GM19025 (cell line): ENCODE results near the gene PDE10A.
A peak's percentile ranks its signal among the peaks of the same experiment; 100 is the strongest.

Source experiments
- ATAC-seq: cut with Tn5 transposase; IDR thresholded peaks from one replicate; pipeline ENCODE4 v1.9.1; 2021; ENCODE audit warnings: mild to moderate bottlenecking, low read depth, moderate library complexity; ENCODE audit not compliant: unreplicated experiment

PDE10A gene

DNA sequence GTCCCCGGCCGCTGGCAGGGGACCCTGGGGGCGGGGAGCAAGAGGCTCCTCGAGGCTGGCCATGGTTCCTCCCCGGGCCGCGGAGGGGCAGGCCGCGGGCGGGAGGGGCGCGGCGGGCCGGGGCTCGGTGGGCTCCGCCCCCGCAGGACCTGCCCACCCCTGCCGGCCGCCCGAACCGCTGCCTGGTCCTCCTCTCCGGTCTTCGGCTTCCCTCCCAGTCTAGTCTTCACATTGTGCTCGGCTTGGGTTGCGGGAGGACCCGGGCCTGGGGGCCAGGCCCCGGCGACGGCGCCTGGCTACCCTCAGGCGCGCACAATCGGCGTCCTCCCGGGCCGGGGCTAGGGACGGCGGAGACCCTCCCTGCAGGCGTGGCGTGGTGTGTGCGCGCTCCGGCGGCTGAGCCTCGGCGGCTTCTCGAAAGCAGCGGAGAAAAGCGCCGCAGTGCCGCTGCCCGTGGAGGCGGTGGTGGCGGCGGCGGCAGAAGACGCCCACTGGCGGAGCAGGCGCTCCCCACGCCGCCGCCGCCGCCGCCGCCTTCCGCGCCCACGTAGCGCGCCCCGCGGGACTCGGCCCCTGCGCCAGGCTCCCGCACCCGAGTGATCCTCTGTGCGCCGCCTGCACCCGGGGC is at the start of gene PDE10A:
Gene PDE10A, minus strand, starts transcription at position 493 of the 628 bp plus-strand sequence. Its CDS starts 430 bp downstream, at position 63.
- no peak for ATAC-seq

DNA sequence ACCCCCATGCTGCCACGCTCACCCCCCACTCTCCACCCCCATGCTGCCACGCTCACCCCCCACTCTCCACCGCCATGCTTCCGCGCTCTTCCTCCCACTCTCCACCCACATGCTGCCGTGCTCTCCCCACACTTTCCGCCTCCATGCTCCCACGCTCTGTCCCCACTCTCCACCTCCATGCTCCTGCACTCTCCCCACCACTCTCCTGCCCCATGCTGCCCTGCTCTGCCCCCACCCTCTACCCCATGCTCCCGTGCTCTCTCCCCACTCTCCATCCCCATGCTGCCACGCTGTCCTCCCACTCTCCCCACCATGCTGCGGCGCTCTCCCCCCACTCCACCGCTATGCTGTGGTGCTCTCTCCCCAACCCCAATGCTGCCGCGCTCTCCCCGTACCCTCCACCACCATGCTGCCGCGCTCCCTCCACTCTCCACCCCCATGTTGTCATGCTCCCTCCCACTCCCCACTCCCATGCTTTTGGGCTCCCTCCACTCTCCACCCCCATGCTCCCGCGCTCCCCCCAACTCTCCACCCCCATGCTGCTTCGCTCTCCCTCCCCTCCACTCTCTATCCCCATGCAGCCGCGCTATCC is 46.0 kb upstream of the PDE10A start:
- no peak for ATAC-seq

DNA sequence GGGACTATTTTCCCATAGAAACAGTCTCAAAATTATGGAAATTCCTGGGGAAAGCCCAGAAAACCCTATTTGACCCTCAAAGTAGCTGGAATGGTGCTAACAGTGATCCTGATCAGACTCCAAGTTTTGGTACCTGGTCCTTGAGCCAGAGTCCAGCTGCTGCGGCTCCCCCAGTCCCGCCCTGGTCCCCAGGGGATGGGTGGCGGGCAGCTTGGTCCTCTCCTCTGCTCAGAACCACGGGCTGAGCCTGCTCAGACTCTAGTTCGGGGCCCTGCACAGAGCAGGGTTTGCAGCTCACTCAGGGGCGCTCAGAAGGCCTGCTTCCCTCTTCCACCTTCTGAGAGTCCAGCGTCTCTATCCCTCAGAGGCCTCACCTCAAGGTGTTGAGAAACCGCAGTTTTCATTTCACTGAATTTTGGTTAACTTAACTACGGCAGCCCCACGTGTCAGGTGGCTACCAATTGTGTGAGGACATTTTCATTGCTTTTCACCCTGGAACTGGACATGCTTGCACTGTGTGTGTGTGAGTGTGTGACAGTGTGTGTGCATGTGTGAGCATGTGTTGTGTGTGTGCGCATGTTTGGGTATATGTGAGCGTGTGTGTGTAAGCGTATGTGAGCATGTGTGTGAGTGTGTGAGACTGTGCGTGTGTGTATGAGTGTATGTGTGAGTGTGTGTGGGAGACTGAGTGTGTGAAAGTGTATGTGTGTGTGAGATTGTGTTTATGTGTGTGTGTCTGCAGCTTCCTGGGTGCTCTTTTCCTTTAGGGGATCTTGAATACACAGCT is 44.2 kb upstream of the PDE10A start:
- no peak for ATAC-seq

DNA sequence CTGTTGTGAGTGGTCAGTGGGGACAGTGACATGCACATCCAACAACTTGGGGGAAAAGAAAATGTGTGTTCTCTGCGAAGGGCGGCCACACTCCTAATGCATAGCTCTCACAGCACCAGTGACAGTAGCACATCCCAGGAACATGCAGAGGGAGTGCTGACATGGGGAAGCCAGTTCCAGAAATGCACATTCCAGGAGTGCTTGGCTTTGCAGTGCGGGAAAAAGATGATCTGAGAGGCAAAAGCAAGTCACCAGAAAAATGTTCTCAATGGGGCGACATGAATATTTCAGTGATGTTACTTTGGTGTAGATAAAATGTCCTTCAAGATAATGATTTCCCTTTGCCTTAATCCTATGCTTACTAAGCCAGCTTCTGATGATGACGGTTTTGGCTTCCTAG is 42.9 kb upstream of the PDE10A start:
- no peak for ATAC-seq

DNA sequence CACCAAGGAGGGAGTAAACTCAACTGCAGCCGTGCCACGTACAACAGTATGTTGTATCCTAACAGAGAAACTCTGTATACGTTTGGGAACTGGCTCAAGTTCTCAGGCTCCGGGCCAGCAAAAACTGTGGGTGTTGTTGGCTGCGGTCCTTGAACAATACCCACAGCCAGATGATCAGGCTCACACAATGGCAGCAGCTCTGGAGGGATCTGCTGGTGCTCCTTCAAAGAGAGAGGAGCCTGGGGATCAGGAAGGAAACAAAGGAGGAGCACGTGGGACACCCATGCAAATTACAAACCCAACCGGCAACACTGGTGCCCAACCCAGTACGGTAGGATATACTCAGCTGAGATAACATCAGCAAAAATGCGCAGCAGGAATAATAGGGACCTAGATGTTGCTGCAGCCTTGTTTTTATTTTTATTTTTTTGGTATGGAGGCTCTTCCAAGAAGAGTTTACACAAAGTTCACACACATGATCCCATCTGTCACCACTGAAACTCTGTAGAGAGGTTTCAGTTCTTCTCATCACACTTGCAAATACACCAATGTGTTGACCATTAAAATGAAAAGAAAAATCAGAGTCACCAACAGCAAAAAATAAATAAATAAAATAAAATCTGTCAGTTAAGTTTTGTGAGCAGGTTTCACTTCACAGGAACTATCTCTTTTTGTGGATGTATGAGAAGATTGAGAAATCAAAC is 41.2 kb upstream of the PDE10A start:
- ATAC-seq, result no peak

DNA sequence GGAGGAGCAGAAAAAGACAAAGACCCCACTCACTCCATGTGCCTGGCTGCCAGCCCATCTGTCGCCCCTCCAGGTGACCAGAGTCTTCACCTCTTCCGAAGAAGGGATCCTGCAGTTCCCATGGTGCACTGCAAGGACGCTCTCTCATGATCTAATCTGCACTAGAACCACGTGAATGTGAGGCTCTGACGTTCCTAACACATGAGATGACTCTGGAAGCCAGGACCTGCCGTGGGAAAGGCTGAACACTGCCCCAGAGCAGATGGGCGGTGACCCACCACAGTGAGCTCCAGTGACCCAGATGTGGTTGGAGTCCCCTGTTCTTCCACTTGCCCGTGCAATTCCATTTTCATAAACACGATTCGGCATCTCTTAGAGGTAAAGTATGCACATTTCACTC is 39.6 kb upstream of the PDE10A start:
- ATAC-seq, result no peak

DNA sequence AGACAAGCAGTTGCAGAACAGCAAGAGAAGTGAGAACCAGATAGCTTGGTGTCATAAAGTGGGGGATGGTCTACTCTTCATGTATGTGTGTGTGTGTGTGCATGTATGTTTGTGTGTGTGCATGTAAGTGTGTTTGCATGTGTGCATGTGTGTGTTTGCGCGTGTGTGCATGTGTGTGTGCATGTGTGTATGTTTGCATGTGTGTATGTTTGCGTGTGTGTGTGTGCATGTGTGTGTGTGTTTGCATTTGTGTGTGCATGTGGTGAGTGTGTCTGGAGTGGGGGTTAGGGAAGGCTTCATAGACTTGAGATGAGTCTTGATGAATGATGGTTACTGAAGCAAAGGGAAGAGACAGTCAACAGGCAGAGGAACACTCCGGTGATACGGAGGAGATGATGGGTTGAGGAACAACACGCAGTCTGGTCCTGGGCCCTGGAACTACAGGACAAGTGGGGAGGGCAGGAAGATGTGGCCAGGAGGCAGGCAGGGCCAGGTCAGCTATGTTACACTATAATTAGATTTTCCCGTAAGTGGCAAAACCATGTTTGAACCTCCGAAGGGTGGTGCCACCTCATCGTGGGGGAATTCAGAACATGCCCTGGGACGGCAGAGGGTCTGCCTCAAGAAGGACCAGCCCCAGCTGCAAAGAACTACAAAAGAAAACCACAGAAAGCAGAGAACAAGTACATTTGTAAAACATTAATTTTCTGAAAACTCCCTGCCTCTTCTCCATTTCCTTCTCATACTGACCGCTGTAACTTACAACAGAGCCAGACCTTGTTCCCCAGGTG is 38.7 kb upstream of the PDE10A start:
- ATAC-seq, result peak; percentile 65

DNA sequence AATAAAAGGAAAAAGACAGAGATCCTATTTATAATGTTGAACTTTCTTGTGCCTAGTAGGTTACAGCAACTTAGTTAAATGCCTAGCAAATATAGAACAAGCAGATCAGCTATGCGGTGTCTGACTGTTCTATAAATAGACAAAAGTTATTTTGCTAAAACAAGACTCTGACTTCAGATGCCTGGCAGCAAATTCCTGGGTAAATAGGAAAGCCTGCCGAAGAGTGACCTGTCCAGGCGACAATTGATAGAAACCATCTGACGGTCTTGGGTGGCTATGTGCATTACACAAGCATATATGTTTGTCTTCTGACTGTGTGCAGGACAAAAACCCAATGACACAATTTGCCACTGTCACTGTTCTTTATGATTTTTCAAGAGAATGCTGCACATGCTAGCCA is 38.0 kb upstream of the PDE10A start:
- ATAC-seq, result no peak

DNA sequence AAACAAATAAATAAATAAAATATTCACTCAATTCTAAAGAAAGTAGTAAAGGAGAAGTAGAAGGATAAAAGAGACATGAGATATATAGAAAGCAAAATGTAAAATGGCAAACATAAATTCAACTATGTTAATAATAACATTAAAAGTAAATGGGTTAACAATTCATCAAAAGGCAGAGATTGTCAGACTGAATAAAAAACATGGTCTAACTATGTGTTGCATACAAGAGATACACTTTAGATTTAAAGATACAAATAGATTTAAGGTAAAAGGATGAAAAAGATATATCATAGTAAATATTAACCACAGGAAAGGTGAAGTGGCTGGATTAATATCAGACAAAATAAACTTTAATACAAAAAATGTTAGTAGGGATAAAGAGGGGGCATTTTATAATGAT is 35.8 kb upstream of the PDE10A start:
- ATAC-seq, result no peak

DNA sequence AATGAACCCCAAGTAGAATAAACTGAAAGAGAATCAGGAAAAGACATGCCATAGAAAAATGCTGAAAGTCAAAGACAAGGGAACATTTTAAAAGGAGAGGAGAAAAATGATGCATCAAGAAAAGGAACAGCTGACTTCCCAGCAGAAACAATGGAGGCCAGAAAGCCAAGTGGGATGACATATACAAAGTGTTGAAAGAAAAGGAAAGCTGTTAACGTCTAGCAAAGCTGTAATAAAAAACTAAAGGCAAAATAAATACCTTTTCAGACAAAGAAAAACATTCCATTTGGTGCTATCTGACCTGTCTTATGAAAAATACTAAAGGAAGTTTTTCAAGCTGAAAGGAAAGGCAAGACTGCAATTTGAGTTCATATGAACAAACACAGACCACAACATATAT is 34.1 kb upstream of the PDE10A start:
- no peak for ATAC-seq

DNA sequence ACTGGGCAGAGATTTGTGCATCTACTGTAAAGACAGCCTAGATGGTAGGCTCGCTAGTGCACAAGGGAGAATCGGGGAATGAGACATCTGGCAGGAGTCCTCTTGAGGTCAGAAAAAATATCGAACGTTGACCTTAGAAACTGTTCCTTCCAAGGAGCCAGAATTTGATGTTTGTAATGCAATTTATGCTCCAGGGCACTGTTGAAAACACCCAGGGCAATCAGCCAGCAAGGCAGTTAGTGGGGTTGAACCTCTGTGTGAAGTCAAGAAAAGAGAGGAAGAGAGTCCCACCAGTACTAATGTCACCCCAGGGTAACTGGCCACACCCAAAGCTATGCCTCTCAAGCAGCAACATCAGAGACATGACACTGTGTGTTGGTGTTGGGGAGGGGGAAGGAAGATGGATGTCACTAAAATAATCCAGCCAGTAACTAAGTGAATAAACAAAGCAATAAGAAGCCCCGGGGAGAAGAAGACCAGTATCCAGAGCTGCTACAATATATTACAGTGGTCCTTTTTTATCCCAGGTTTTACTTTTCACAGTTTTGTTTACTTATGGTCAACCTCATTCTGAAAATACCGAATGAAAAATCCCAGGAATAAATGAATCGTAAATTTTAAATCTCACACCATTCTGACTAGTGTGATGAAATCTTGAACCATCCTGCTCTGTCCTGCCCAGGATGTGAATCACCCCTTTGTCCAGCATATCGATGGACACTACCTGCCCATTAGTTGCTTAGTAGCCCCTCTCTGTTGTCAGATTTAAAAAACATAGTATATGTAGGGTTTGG is 32.9 kb upstream of the PDE10A start:
- ATAC-seq, result no peak

DNA sequence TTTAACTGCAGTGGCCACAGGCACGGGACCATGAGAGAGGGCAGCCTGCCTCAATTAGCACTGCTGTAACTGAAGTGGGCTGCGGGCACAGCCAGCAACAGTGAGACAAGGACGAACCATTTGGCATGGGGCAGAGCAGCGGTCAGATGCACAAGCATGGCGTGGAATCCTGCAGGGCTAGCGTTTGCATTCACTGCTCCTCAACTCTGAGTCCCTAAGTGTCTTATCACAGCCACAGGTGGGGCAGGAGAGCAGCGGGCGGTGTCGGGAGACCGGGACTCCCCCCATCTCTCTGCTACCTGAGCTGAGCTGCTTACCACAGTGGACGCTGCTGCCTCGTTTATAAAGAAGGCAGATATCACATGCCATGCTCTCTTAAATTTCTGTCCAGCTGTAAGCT is 31.3 kb upstream of the PDE10A start:
- no peak for ATAC-seq

DNA sequence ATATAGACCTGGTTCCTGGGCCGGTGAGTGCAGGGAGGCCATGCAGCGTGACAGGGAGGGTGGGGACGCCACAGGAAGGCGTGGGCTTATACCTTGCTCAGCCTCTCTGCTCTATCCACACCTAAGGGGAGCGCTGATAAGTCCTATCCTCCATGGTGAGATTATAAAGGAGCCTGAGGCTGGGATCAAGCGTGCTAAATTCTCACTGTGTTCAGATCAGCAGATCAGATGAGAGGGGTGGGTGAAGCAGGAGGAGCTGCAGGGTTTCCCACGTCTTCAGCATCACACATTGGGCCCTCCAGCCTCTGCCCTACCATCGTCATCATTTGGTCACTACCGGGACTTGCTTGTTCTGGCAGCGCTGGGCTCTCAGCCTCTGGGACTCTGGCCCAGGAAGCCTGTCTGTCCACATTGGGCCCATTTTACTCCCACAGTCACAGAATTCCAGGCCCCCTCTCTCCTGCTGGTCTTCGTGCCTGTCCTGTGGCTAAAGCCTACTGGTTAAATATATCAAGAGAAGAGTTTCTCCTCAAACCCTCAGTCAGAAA is 29.1 kb upstream of the PDE10A start:
- no peak for ATAC-seq

DNA sequence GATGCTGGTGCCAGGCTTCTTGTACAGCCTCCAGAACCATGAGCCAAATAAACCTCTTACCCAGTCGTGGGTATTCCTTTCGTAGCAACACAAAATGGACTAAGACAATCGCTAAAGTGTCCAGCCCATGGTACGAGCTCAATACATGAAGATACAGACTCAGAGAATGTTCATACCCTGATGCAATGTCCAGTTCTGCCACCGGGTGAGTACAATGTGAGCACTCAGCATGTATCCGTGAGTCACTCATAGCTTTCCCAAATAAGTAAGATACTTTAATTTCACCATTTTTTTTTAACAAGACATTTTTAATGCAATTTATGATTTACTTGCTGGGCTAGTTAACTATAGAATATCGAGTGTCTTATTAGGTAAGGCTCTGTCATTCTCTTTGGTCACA is 26.7 kb upstream of the PDE10A start:
- ATAC-seq, result no peak

DNA sequence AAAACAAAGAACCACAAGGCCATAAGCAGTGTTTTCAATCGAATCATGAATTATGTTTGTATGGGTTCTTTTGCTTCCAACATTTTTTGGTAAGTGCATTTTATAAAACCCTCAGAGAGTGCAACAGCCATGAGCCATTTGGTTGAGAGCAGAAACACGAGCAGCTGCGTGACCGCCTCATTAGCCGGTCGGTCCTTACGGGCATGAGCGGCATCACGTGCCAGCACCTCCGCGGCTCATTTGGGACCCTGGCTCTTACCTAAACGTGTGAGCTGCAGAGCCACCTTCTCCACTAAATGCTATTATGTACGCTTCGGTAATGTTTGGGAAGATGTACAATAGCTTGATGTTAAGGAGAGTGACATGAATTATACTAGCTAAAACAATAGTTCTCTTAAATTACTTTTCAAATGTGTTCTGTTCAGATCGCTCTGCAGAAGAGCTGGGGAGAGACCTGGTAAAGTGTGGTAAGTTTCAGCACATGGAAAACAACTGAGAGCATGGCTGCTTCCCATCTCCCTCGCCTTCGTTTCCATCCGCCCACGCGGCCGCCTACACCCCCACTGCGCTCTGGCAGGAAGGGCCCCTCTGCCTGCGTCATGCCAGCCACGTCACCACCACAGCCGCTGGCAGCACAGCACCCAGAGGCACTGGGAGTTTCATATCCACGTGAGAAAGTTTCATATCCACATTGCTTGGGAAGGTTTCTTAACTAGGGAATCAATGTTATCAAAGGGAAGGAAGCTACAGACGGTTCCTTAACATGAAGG is 23.7 kb upstream of the PDE10A start:
- no peak for ATAC-seq

DNA sequence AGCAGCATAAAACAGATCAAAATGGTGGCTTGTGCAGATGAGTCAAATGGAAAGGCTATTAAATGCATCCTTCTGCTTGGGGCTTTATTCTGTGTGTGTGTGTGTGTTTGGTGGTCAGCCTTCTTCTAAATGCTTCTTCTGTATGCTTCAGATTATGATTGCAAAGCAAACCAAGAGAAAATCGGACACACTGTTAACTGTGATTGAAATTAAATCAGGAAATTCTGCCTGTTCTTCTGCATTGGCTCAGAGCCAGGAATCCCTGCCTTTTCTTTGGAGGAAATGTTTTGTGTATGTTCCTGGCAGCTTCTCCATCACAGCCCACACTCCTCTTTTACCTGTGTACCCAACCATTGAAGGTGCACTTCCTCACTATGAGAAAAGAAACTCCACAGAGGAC is 22.3 kb upstream of the PDE10A start:
- no peak for ATAC-seq

DNA sequence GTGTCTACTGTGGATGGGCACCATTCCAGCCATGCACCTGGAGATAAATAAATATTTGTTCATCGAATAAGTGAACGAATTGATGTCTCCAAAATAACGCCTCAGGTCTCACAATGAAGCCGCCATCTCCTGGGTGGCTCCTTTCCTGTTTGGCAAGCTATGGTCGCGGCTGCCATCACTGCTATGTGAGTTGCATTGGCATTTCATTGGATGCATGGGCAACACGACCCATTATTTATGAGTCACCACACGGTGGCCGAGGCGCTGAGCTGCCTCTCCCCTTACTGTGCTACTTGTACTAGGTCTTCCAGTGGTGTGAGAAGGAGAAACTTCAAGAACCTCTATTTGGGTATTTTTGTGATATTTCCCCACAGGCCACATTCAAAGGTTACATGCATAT is 21.3 kb upstream of the PDE10A start:
- no peak for ATAC-seq

DNA sequence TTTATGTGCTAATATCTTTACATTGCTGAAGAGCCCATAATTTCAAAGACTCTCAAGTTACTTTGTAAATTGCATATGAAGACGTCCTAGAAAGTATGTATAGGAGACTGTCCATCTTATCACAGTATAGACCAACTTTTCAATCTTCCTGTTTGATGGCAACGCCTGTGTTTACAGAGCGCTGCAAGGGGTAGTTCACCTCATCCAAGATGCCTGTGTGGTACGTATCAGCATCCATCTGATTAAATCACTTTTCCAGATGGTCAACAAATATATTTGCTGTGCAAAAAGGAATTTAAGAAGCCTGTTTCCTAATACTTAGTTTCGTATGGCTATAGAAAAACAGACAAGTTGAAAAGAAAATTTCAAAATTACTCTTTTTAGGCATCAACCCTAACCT is 17.9 kb upstream of the PDE10A start:
- no peak for ATAC-seq

DNA sequence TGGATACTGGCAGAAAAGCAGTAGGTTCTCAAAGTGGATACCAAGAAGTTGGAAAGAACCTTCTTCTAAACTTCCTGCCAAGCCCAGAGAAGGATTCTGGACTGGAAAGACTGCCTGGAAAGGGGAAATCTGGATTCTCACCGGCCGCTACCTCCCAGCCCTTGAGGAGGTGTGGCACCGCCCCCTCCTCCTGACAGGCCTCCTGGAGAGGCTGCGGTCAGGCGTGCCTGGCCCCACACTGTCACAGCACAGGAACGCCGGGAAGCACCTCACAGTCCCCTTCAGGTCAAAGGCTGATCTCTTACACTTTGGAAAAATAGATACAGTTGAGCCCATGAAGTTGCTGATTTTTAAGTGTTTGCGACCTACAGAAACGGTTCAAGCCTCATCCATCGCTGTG is 16.3 kb upstream of the PDE10A start:
- no peak for ATAC-seq
